ENCODE data around the gene GIT2.
A peak's percentile ranks its signal among the peaks of the same experiment; 100 is the strongest.
"Not testable (repeated sequence)": the region's sequence is repeated elsewhere in the genome, so short reads cannot be mapped to it uniquely, and the experiment has no call there.

Gene GIT2

DNA sequence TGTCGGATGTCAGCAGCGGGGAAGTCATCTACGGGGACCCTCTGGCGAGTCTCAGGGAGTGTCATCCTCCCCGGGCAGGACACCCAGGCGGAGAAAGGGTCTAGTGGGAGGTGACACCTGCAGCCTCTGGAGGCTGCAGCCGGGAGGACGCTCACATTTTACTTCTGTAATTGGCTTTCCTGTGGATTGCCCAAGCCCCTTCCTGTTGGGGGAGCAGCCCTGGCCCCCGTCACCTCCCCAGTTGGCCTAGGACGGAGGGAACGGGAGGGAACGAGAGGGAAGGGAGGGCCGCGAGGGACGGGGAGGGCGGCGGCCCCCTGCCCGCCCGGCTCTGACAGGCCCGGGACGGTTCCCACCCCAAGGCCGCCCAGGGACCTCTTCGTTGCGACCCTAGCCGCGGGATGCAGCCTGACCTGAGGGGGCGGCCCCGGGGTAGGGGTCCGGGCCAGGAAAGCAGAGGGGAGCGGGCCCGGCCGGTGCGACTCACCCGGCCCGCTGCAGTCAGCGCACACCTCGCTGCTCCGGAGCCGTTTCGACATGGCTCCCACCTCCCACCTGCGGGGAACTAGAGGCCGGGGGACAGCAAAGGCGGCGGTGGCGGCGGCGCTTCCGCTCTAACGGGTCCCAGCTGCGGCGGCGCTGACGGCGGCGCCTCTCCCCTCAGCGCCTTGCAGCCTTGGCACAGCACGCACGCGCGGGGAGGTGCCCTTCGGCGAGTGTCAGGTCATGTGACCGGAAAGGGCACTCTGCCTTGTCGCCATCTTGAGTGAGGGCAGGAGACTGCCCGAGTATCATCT is at the start of gene GIT2:
Gene GIT2, minus strand, starts transcription at position 683 of the 797 bp plus-strand sequence. Its CDS starts 144 bp downstream, at position 539.
- peak; percentile 89 for DNase-seq (ENCODE audit: low spot score)

GRCh38 chr12:110042264-110042663 is 46.1 kb upstream of the GIT2 start:
- DNase-seq (ENCODE audit: low spot score) = no peak

DNA sequence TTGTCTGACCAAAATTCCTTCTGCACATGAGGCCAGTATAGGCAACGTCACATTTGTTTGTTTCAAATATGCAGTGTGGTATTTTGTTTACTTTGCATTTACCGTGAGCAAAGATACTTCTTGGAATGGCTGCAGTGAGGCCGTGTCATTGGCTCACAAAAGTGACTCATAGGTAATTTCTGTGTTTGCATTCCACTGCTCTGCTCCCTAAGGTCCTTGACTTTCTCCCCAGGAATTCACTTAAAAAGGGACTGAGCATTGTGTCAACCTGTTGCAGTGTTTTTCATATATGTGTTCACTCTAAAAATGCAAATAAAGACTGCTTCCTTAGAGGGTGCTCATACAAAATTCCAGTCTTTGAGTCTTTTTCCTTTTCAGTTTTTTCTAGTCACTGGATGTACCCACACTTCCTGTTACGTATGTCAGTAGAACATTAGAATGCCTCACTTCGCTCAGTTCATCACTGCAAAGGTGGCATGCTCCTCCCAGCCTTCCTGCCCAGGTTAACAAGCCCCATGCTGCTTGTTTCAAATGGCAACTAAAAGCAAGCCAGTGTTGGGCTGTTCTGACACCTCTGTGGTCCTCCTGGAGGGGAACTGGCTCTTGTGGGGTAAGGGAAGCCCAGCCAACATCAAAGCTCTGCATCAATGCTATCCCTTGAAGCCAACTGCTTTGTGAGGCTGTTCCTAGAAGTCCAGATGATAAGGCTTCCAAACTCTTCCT is 43.1 kb upstream of the GIT2 start:
- DNase-seq (ENCODE audit: low spot score) = peak; percentile 71

- no peak for DNase-seq (ENCODE audit: low spot score)
Observed at GRCh38 chr12:110038741-110039084, 42.5 kb upstream of the GIT2 start.

DNA sequence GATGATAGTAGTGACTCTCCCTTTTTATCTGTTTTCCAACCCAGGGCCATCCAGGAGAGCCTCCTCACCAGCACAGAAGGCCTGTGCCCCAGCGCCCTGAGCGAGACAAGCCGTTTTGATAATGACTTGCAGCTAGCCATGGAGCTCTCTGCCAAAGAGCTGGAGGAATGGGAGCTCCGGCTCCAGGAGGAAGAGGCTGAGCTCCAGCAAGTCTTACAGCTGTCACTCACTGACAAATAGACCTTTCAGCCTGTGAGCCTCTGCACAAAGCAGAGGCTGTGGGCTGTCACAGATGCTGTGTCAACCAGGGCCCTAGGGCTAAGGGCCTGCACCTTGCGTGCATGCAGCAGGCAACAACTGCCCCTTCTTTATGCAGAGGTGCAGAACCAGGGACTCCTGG is 41.1 kb upstream of the GIT2 start:
- DNase-seq (ENCODE audit: low spot score) = no peak

DNA sequence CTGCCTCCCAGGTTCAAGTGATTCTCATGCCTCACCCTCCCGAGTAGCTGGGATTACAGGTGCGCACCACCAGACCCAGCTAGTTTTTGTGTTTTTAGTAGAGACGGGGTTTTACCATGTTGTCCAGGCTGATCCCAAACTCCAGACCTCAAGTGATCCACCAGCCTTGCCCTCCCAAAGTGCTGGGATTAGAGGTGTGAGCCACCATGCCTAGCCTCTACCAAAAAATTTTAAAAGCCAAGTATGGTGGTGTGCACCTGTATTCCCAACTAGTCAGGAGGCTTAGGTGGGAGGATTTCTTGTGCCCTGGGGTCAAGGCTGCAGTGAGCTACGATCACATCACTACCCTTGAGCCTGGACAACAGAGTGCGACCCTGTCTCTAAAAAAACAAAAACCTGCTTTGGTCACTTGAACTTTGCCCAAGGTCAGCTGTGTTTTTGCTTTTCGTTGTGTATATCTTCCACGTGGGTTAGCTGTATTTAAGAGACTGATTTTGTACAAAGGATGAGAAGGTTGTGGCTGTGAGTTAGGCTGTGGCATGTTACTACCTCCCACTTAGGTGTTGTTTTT is 39.5 kb upstream of the GIT2 start:
- DNase-seq (ENCODE audit: low spot score) = no peak

DNA sequence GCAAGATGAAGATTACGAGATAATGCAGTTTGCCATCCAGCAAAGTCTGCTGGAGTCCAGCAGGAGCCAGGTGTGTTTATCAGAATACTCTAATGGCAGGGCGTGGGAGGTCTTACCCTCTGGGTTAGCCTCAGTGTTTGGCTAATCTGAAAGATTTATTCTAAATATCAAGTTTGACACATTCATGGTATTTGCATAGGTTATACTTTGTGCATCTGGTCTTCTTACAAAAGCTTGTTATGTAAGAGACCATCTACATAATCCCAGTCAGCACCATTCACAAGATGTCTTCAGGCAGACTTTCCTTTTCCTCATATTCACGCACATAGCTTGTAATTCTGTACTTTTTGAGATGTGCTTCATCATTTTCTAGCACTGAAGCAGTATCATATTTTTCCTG is 37.7 kb upstream of the GIT2 start:
- DNase-seq (ENCODE audit: low spot score) = no peak

GRCh38 chr12:110029290-110029815 is 33.2 kb upstream of the GIT2 start:
- no peak for DNase-seq (ENCODE audit: low spot score)

- DNase-seq (ENCODE audit: low spot score) = no peak
Observed at GRCh38 chr12:110028323-110028722, 32.2 kb upstream of the GIT2 start.

- no peak for DNase-seq (ENCODE audit: low spot score)
Observed at GRCh38 chr12:110024051-110024450, 27.9 kb upstream of the GIT2 start.

DNA sequence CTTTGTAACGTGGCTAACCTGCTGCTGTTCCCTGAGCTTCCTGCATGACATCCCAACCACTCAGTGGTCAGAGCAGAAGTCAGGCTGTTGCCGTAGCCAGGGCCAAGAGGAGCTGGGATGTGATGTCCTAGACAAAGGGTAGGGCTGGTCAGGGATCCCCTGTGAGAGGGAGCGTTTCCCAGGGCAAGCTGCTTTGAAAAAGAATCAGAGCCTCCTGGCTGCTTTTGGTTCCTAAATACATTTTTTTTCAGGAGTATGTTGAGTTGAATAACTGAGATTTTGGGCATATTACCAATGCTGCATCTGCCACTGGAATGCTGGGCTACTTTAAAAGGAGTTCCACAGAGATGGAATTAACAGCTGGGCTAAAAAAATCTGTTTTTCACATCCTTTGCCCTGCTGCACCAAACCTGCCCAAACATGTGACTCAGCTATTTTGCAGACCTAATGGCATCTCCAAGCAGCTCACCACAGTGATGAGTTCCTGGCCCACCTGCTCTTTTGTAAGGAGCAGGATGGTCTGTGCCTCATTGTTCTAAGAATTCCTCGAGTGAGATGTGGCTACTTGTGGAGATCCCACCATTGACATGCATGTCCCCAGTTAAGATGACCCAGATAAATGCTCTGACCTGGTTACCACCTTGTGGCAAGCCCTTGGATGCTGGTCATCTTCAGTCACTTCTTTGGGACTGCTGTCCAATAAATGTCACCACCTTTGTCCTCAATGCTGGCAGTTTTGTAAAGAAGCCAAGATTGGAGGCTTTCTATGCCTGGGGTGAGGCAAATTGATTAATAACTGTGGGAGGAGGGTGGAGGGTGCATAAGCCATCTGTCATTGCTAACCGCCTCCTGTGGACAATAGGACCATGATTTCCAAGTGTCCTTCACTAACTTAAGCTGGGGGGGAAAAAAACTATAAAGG is 27.2 kb upstream of the GIT2 start:
- no peak for DNase-seq (ENCODE audit: low spot score)

GRCh38 chr12:110020956-110021355 is 24.8 kb upstream of the GIT2 start:
- DNase-seq (ENCODE audit: low spot score) = no peak

DNA sequence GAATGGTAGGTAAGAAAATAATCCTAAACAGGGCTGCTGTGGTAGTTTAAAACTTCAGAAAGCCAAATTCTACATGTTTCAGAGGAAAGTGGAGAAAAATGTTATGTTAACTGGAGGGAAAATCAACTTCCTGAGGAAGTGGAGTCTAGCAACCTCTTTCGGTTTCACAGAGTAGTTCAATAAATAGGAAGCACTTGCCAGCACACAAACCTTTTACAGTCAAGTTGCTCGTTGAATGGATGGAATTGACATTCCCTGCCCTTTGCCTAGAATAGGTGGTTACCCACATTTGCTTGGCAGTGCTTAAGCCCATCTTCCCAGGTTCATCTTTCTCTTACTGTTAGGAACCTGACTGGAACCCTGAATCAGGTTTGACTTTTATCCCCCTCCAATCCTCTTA is 19.0 kb upstream of the GIT2 start:
- DNase-seq (ENCODE audit: low spot score) = no peak

GRCh38 chr12:110012659-110013058 is 16.5 kb upstream of the GIT2 start:
- DNase-seq (ENCODE audit: low spot score) = no peak

GRCh38 chr12:110012137-110012536 is 16.0 kb upstream of the GIT2 start:
- DNase-seq (ENCODE audit: low spot score) = no peak

- no peak for DNase-seq (ENCODE audit: low spot score)
Observed at GRCh38 chr12:110010853-110011723, 14.9 kb upstream of the GIT2 start.

DNA sequence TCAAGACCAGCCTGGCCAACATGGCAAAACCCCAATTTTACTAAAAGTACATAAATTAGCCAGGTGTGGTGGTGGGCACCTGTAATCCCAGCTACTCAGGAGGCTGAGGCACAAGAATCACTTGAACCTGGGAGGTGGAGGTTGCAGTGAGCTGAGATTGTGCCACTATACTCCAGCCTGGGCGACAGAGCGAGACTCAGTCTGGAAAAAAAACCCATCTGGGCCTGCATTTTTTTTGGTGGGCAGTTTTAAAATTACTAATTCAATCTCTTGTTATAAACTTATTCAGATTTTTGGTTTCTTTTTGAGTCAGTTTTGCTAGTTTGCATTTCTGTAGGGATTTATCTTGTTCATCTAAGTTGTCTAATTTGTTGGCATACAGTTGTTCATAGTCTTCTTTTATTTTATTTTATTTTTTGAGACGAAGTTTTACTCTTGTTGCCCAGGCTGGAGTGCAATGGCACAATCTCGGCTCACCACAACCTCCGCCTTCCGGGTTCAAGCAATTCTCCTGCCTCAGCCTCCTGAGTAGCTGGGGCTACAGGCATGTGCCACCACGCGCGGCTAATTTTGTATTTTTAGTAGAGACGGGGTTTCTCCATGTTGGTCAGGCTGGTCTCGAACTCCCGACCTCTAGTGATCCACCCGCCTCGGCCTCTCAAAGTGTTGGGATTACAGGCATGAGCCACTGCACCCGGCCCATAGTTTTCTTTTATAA is 12.7 kb upstream of the GIT2 start:
- not testable (repeated sequence) for DNase-seq (ENCODE audit: low spot score)

DNA sequence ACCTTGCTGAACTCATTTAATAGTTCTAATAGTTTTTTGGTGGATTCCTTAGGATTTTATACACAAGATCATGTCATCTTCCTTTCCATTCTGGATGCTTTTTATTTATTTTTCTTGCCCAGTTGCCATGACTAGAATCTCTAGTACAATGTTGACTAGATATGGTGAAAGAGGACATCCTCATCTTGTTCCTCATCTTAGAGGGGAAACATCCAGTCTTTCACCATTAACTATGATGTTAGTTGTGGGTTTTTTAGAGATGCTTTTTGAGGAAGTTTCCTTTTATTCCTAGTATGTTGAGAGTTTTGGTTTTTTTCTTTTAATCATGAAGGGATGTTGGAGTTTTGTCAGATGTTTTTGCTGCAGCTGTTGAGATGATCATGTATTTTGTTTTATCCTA is 11.7 kb upstream of the GIT2 start:
- DNase-seq (ENCODE audit: low spot score) = no peak

DNA sequence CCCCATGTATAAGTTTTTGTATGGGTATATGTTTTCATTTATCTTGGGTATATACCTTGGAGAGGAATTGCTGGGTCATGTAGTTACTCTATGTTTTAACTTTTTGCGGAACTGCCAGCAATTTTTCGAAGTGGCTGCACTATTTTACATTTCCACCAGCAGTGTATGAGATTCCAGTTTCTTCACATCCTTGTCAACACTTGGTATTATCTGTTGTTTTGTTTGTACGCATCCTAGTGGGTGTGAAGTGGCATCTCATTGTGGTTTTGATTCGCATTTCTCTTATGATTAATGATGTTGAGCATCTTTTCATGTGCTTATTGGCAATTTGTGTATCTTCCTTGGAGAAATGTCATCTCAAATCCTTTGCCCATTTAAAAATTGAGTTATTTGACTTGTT is 9.9 kb upstream of the GIT2 start:
- DNase-seq (ENCODE audit: low spot score) = no peak

DNA sequence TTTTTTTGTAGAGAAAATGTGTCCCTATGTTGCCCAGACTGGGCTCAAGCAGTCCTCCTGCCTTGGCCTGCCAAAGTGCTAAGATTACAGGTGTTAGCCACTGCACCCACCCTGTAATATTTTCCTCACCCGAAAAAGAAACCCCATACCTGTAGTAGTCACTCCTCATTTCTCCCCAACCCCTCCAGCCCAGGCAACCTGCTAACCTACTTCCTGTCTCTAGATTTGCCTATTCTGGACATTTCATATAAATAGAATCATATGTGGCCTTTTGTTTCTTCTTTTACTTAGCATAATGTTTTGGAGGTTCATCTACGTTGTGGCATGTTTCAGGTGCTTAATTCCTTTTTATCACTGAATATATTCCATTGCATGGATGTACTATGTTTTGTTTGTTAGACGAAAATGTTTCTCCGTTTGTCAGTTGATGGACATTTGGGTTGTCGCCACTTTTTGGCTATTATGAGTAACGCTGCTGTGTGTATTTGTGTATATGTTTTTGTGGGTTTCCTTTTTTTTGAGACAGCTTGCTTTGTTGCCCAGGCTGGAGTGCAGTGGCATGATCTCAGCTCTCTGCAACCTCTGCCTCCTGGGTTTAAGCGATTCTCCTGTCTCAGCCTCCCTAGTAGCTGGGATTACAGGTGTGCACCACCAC is 9.3 kb upstream of the GIT2 start:
- DNase-seq (ENCODE audit: low spot score) = no peak
